Ascending aorta (tissue), 2 donors: ENCODE measurements around the gene MTCP1. TPM values are rescaled to one million over a fixed set of nuclear protein-coding genes. Genes with fewer than 3 reads are reported as not detected.

Experiments used
- DNase-seq, 2 donors: peaks; one replicate each; pipeline ENCODE4 v3.0.0-alpha.2; 2019; ENCODE audit warnings: low spot score in 2 of 2
- H3K27ac ChIP-seq, 2 donors: fragments of 200-600 bp; sonication (generic); one replicate each; pipeline ENCODE4 v1.5.1; 2016 to 2017; ENCODE audit warnings: mild to moderate bottlenecking in 1 of 2
- H3K27me3 ChIP-seq: fragments of 200-600 bp; sonication (generic); one replicate; pipeline ENCODE4 v1.5.1; 2017
- H3K36me3 ChIP-seq, 2 donors: fragments of 200-600 bp; sonication (generic); one replicate each; pipeline ENCODE4 v1.5.1; 2016
- H3K4me1 ChIP-seq, 2 donors: fragments of 200-600 bp; sonication (generic); one replicate each; pipeline ENCODE4 v1.5.1; 2016 to 2017; ENCODE audit warnings: mild to moderate bottlenecking in 1 of 2
- H3K4me3 ChIP-seq, 2 donors: fragments of 200-600 bp; sonication (generic); one replicate each; pipeline ENCODE4 v1.5.1; 2016 to 2017; ENCODE audit warnings: mild to moderate bottlenecking in 1 of 2
- H3K9me3 ChIP-seq, 2 donors: fragments of 200-600 bp; sonication (generic); one replicate each; pipeline ENCODE4 v1.5.1; 2016
- CTCF ChIP-seq, 3 experiments: fragments of 200-600 bp in 2 of 3; fragments of 450-650 bp in 1 of 3; sonication (generic) in 2 of 3; IDR thresholded peaks; one replicate each; pipeline ENCODE4 v1.5.1; 2016 to 2019; ENCODE audit warnings: antibody characterized with exemption in 3 of 3, mild to moderate bottlenecking in 1 of 3, moderate library complexity in 1 of 3
- intact Hi-C: fragments of 100-400 bp; cut with DNase I; formaldehyde crosslinking; loops from one replicate; pipeline ENCODE4 v1.15.1; 2023
- total RNA-seq: library from RNA; depleted of rRNA; stranded (reverse); fragments of >200 nt; gene quantifications from one replicate; pipeline ENCODE4 v1.1.0, GENCODE V29; 2016

MTCP1 gene
- total RNA-seq, 1 donor from 2014 or later, result 6.1 TPM

GRCh38 chrX:155105919-155106318 lies 35.0 kb upstream of the MTCP1 start:
- H3K4me1 ChIP-seq, result no peaks in the 10 kb centered on the region
- no peak for DNase-seq
- no peaks in the 10 kb centered on the region for H3K27me3 ChIP-seq
- intact Hi-C loops, result no loop called here
- H3K36me3 ChIP-seq, result no peaks in the 10 kb centered on the region
- no peak for TF ChIP-seq CTCF (IDR thresholded peaks at IDR 0.05)
- no peak overlapping the region for H3K4me3 ChIP-seq
- H3K27ac ChIP-seq, result no peak overlapping the region
- no peaks in the 10 kb centered on the region for H3K9me3 ChIP-seq

DNA sequence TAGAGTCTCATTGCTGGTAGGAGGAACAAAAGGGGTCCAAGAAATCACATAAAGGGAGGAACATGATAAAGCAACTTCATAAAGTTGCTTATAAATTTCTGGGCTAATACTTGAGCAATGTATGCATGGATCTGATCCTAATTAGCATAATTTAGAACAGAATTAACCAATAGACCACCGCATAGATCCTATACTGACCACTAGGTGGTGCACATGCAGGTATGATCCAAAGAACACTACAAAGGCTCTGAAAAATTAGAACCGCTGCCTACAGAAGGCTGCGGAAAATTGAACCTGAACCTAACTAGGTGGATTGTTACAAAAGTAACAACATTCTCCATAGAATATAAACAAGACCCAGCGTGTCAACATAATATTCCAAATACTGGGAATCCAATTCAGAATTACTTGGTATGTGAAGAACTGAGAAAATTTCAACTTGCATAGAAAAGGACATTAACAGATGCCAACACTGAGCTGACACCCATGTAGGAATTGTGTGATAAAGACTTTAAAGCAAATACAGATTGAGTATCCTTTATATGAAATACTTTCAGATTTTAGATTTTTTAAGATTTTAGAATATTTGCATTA lies 23.6 kb upstream of the MTCP1 start:
- H3K4me3 ChIP-seq, result no peak overlapping the region
- DNase-seq, result no peak
- no peak overlapping the region for H3K27ac ChIP-seq
- intact Hi-C loops, result loop anchor here (10.0 kb wide), 1 partner anchor 120 kb away; the partner anchor contains the start of gene VBP1
- H3K4me1 ChIP-seq, result no peaks in the 10 kb centered on the region
- no peaks in the 10 kb centered on the region for H3K27me3 ChIP-seq
- peak; percentile 32 to 53 (median 40) for TF ChIP-seq CTCF (IDR thresholded peaks at IDR 0.05)
- no peaks in the 10 kb centered on the region for H3K9me3 ChIP-seq
- H3K36me3 ChIP-seq, result no peaks in the 10 kb centered on the region

DNA sequence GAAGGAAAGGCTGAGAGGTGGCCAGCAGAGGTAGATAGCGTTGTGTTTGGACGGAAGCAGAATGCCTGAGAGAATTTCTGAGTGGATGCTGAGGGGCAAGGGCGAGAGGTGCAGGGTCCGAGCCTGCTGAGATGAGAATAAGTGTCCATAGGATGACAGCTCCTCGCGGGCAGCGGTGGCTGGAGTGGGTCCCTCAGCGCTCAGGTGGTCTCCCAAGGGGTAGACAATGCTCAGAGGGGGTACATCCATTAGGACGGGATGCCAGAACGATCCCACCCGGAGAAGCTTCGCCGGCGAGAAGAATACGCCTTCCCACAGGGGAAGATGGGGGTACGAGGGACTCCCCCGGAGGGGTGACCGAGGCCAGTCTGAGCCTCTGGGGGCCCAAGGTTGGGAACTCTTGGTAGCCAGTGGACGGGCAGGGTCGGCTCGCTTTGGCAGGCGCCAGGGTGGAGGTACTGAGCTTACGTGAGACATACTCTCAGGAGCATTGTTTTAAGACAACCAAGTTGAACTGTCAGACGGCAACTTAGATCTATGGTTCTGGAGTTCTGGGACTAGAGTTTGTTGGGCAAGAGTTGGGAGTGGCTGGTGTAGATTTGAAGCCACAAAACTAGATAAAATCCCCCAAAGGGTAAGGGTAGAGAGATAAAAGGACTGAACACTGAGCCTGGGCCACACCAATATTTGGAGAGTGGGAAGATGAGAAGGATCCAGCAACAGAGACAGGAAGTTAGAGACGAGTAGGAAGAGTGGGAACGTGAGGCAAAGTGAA lies 16.2 kb upstream of the MTCP1 start:
- Histone ChIP-seq H3K4me3 (no peak overlapping the region), H3K4me1 (no peaks in the 10 kb centered on the region), H3K9me3 (no peaks in the 10 kb centered on the region), H3K27me3 (no peaks in the 10 kb centered on the region), H3K36me3 (no peaks in the 10 kb centered on the region), H3K27ac (no peak overlapping the region)
- TF ChIP-seq CTCF (IDR thresholded peaks at IDR 0.05), result no peak
- intact Hi-C loops, result no loop called here
- no peak for DNase-seq

DNA sequence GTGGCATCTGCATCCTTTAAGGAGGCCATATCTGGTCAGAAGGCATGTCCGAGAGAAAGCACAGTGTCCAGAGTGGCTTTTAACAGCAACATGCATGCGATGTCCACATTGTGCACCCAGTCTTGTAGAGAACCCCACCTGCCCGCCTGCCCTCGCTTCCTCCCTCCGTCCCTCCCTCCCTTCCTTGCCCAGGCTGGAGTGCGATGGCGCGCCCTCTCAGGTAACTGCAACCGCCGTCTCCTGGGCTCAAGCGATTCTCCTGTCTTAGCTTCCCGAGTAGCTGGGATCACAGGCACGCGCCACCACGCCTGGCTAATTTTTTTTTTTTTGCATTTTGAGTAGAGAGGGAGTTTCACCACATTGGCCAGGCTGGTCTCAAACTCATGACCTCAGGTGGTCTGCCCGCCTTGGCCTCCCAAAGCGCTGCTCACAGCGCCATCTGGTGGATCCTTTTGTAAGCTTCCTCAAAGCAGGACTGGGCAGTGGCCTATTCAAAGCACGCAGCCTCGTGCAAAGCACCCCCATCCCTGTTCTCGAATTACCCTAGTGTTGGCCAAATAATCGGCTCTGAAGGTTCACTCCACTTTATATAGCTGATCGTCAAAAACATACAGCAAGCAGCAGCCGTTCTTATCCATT lies 15.4 kb upstream of the MTCP1 start:
- no peak overlapping the region for H3K27ac ChIP-seq
- H3K9me3 ChIP-seq, result no peaks in the 10 kb centered on the region
- intact Hi-C loops, result no loop called here
- H3K27me3 ChIP-seq, result no peaks in the 10 kb centered on the region
- H3K36me3 ChIP-seq, result no peaks in the 10 kb centered on the region
- no peaks in the 10 kb centered on the region for H3K4me1 ChIP-seq
- peak in 2 of 3 experiments; percentile 40 to 44 for TF ChIP-seq CTCF (IDR thresholded peaks at IDR 0.05)
- DNase-seq, result no peak
- H3K4me3 ChIP-seq, result no peak overlapping the region

DNA sequence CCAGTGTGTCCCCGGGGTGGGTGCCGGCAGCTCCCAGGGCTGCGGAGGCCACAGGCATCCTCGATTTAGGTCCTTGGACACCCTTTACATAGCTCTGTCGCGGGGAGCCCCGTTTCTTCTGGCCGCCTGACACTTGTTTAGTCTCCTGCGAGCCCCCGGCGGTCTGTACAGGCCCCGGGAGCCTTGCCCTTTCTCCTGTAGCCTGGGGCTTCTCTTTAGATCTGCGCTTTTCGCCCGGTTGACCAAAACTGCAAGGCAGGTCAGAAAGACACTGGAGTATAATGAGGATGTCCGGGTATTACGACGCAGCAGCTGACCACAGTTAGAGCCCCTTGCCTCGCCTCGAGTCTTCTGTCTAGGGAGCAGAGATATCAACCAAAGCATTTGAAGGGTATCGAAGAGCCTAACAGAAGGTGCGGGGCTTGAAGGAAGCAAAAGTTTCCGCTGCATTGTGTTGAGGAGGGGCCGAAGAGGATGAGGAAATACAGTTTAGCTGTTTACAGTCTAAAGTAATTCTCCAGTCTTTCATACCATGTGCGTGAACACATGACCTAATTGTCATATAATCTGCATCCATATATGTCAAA lies 851 bp upstream of the MTCP1 start:
- intact Hi-C loops, result loop anchor here (1.0 to 10.0 kb wide), 3 partner anchors 45 to 673 kb away; partner anchors contain the start of genes FUNDC2 and VBP1
- DNase-seq, result no peak
- Histone ChIP-seq H3K9me3 (no peaks in the 10 kb centered on the region), H3K4me1 (no peaks in the 10 kb centered on the region), H3K36me3 (no peaks in the 10 kb centered on the region), H3K27me3 (no peaks in the 10 kb centered on the region), H3K4me3 (peak overlapping the region; percentile 60 to 64), H3K27ac (peak overlapping the region; percentile 68 to 72)
- no peak for TF ChIP-seq CTCF (IDR thresholded peaks at IDR 0.05)
